ENCODE results near the gene GRN.

Gene GRN

GRCh38 chr17:44344939-44345453, at the start of gene GRN:
TSS of gene GRN (plus strand) at chr17:44345302. CDS start at chr17:44349165, 3,863 bp downstream.
- DNase-seq: peak; percentile 92

DNA sequence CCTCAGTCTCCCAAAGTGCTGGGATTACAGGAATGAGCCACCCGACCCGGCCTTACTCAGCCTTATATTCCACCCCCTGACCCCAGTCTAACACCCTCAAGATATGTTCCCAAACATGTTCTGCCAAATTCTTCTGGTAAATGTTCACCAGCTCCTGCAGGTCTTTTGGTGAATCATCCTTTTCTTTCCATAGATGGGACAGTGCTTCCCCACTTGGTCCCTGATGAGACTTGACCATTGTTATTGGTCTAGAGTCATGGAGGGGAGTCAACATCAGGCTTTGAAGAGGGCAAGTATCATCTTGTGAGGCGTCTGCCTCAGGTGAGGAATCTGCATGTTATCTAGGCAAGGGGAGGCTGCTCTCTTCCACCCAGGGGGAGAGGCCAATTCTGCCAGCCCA, 47.1 kb upstream of the GRN start:
- no peak for DNase-seq

GRCh38 chr17:44304651-44305050, 40.5 kb upstream of the GRN start:
- DNase-seq: no peak

- no peak for DNase-seq
Observed at GRCh38 chr17:44307387-44308186, 37.5 kb upstream of the GRN start.

GRCh38 chr17:44308320-44308818, 36.7 kb upstream of the GRN start, which contains the start of gene RUNDC3A:
TSS of gene RUNDC3A (plus strand) at chr17:44308601. CDS start at chr17:44308833, 232 bp downstream.
- peak; percentile 77 for DNase-seq

DNA sequence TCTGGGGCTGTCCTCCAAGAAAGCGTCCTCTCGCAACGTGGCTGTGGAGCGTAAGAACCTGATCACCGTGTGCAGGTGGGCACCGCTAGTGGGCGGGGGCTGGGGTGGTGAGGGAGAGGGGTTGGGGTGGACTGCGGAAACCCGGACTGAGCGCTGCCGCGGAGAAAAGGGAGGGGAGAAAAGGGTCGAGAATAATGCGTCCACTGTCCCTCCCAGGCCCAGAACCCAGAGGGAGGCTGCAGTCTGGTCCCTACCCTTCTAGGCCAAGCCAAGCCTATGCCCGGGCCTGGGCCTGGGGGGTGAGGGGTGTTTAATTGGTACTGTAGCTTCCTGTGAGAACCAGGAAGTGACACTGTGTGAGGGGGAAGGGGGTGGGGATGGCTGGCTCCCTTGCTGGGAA, 36.2 kb upstream of the GRN start:
- no peak for DNase-seq

GRCh38 chr17:44309472-44309871, 35.6 kb upstream of the GRN start:
- DNase-seq: no peak

DNA sequence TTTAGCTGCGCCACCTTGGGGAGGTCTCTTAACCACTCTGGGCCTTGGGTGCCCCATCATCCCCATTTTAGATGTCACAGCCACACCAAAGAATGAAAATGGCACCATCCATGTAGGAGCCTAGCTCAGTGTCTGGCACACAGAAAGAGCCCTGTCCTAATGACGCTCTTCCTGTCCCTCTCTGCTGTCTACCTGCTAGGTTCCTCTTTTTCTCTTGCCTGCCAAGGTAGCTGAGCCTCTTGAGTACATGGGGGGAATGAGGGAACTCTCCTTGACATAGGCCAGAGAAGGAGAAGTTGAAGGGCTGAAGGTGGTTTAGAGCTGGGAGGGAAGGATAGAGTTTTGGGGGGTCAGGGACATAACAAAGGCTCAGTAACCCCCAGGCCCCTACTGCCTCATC, 34.9 kb upstream of the GRN start:
- no peak for DNase-seq

DNA sequence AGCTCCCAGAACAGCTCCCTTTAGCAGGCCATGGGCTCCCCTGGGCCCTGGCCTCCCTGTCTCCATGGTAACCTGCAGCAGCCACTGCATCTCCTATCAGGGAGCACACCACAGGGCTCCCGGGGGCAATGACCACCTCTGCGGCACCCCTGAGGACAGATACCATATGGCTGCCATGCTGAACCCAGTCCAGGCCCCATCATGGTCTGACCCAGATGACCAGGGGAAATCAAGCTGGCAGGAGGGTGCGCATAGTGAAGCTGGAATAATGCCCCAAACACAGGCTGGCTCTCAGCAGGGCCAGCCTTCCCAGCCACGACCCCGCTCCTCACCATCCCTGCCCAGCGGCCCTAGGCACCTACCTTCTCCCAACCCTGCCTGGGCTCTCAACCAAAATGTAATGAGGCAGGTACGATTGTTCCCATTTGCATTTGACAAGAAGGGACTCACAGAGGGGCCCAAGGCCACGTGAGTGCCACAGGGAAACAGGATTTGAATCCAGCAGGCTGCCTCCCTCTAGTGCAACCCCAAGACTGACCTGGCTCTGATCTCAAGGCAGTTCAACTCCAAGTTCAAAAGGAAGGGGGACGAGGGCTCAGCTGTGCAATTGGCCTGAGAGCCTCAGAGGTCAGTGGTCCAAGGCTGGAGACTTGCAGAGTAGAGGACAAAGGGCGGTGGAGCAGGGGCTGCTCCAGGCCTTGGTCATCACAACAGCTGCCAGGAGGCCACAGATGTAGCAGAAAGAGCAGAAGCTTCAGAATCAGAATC, 34.3 kb upstream of the GRN start:
- DNase-seq: no peak

GRCh38 chr17:44311562-44312181, 33.4 kb upstream of the GRN start:
- DNase-seq: no peak

- DNase-seq: no peak
Observed at GRCh38 chr17:44312396-44313104, 32.6 kb upstream of the GRN start.

- DNase-seq: no peak
Observed at GRCh38 chr17:44314031-44314430, 31.1 kb upstream of the GRN start.

- no peak for DNase-seq
Observed at GRCh38 chr17:44314524-44314868, 30.6 kb upstream of the GRN start.

DNA sequence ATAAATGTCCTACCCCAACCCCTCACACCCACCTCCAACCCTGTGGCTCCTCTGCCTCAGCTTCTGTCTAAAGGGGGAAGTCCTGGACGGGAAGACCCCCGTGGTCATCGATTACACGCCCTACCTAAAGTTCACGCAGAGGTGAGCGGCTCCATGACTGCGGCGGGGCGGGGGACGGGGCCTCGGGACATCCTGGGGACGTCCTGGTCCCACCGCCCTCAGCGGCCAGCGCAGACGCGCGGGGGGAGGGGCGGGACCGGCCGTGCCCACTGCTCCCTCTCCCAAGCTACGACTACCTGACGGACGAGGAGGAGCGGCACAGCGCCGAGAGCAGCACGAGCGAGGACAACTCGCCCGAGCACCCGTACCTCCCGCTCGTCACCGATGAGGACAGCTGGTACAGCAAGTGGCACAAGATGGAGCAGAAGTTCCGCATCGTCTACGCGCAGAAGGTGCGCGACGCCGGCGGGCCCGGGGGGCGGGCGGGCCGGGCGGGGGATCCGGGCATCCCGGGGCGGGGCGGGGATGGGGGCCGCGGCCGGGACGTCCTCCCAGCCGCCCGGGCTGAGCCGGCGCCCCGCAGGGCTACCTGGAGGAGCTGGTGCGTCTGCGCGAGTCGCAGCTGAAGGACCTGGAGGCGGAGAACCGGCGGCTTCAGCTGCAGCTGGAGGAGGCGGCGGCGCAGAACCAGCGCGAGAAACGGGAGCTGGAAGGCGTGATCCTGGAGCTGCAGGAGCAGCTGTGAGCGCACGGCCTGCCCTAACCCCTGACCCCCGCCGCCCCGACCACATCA, 30.0 kb upstream of the GRN start:
- peak; percentile 51 for DNase-seq

DNA sequence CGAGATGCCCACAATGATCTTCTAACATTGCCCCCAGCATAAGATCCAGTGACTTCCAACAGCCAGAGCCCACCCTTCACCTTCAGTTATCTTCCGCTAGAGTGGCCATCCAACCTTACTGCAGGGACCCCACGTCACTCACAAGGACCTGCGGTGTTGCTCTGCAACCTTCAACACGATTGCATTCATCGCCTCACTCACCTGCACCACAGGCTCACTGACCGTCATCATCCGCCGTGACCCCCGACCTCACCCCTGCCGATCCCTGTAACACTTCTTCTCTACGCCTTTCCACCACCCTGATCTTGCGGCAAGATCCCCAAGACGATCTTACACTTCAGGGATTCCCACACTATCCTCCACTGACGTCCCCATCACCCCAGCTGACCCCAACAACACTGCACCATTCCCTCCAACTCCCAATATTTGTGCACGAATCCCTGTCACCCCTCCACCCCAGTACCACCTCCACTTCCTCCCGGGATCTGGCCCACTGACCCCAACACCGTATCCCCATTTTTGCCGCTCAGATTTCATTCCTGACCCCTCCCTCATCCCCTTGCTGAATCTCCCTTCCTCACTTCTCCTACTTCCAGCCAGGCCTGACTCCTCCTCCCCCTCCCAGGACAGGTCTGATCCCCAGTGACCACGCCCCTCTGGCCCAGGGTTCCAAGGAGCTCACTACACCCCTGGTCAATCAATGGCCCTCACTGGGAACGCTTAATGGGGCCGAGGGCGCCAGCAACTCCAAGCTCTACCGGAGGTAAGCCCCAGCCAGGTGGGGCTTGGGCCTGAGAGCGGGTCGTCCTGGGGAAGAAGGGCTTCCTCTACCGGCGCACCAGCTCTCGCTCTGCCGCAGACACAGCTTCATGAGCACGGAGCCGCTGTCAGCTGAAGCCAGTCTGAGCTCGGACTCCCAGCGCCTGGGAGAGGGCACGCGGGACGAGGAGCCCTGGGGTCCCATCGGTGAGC, 29.1 kb upstream of the GRN start:
- DNase-seq: no peak

DNA sequence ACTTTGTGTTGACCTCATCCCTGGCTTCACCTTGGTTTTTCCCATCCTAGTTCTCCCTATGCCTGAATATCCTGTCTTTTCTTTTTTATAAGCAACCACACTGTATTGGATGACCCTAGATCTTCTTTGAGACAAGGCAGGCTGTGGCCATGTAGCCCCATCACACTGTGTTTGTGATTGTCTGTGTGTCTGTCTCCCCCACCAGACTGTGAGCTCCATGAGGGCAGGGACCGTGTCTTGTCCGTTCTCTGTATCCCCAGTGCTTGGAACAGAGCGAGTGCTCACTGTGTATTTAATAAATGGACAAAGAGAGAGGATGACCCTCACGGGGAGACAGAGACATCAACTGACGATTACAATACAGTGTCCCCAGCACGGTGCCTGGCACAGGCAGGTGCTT, 27.6 kb upstream of the GRN start:
- no peak for DNase-seq

GRCh38 chr17:44318077-44318892, 26.8 kb upstream of the GRN start:
- DNase-seq: no peak

DNA sequence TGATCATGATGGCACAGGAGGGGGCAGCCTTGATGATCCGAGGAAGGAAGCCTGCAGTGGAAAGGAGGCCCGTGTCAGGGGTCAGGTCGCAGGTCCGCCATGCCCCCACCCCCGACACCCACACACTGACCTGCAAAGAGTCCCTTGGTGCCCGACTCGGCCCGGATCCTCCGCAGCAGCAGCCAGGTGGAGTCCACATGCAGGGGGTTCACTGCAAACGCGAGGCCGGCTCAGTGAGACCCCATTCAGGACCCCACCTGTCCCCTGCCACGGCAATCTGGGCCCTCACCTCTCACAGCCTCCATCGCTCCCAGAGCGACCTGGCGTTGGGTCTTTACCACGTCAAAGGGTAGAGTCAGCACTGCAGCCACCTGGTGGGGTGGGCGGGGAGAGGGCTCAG, 25.0 kb upstream of the GRN start:
- no peak for DNase-seq

DNA sequence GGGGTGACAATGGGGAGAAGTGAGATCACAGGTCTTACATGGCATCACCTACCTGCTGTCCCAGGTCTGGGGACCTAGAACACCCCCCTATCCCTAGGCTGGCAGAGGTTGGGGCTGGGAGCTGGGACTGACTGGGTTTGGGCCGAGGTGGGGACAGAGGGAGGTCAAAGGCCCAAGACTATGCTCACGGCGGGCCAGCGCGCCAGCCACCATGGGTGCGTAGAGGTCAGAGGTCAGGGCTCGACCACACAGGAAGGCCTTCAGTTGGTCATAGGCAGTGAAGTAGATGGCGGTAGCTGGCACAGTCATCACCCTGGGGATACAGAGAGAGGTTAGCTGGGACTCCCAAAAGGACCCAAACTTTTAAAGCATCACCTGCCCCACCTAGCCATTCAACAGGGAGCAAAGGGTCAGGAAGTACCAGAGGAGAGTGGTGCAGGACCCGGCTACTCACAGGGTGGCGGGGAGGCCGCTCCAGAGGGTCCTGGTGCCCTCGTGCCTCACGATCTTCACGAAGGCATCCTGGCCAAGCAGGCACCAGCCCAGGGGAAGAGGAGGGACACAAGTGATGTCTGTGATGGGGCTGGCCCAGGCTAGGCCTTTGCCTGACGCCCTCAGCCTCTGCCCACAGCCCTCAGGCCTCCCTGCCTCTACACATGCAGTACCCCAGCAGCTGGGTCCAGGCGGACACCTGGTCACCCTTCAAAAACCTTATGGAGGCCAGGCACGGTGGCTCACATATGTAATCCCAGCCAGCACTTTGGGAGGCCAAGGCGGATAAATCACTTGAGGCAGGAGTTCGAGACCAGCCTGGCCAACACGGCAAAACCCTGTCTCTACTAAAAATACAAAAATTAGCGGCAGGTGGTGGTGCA, 23.6 kb upstream of the GRN start:
- no peak for DNase-seq

Measured in activated CD4-positive, alpha-beta T cell treated with anti-CD3 and anti-CD28 coated beads, Interleukin-10, Interleukin-2, amounts not matched to agents 100 ng/mL and 50 ng/mL, durations not matched to agents 16 hours and 8 hours (primary cell).